ENCODE measurements around the gene KLHL15.

KLHL15 gene

DNA sequence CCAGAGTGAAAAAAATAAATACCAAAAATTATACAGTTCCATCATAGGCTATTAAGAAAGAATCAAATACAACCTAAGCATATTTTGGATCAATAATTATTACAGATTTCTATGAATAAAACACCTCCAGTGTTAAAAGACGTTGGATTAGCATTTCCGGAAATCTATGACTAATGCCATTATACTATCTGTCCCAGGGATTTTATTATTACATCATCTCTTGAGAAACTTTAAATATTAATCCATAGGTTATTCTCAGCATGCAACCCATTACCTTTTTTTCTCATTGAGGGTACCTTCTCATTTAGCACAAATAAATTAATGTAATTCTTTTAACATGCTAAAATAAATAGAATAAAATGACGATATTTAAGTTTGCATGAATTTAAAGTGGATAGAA lies 74.6 kb downstream of the KLHL15 start:
- DNase-seq (ENCODE audit: low read depth in 2 of 2) = no peak

- DNase-seq (ENCODE audit: low read depth in 2 of 2) = no peak
These were observed 81.8 kb downstream of the KLHL15 start for GRCh38 chrX:23945206-23945605.

DNA sequence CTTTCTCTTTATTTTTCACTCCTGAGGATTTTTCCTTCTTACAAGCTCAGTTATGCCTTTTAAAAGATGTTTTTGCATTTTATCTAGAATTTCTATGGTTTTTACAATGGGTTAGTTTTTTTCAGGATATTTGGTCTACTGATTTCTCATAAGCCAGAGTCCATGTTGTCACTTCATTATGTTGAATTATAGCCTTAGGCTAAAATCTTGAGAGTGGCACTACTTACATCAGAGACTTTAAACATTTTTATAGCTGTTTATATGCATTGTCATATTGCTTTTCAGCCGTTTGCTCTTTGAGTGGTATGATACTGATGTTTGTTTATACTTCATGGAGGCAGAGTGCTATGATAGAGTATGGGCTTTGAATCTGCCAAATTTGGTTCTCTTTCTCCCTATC lies 82.8 kb downstream of the KLHL15 start:
- no peak for DNase-seq (ENCODE audit: low read depth in 2 of 2)

DNA sequence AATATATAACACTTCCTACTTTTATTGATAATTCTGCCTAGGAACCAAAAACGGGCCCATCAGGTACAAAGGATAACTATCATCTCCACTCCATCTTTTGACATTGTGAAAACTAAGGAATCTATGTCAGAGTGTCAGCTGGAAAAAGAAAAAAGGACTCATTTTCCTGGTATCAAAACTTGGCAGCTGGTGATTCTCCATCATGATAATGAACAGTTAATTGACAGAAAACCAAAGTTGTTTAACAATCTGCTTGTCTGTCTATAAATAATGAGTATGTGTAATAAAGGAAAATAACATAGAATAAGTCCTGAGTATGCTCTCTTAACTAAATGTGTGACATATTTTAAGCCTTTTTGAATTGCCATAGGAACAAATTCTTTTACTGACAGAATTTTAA lies 87.8 kb downstream of the KLHL15 start:
- no peak for DNase-seq (ENCODE audit: low read depth in 2 of 2)

DNA sequence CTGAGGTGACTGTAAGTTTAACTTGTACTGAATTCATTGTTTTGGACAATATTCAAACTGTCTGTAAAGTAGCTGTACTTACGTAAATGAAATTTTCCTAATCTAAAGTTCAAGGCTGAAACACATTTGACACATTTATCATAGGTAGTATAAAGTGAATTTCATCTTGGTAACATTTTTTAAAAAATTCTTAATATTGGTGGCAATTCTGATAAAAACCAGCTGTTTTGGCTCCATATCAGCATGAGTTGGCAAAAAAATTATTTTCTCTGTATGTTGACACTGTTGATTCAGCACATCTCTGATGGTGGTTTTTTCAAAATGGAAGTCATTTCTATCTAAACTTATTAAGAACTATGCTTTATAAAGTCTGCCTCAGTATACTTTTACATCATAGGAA lies 88.3 kb downstream of the KLHL15 start:
- DNase-seq (ENCODE audit: low read depth in 2 of 2) = no peak

DNA sequence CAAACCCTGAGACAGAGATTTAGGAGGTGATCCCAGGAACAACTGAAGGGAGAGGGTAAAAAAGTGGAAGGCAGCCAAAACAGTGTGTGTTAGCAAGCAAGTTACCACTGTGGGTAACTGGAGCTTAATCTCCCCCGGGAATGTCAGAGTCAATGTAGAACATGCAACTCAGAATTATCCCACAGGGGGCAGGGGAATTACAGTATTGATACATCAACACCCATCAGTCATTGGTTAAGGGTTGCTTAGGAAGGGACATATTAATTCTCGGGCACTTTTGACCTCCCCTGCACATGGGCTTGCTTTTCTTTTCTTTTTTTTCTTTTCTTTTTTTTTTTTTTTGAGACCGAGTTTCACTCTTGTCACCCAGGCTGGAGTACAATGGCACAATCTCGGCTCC lies 89.9 kb downstream of the KLHL15 start:
- DNase-seq (ENCODE audit: low read depth in 2 of 2) = no peak

- no peak for DNase-seq (ENCODE audit: low read depth in 2 of 2)
These were observed 90.8 kb downstream of the KLHL15 start for GRCh38 chrX:23936180-23936579.

GRCh38 chrX:23935106-23935505 lies 91.9 kb downstream of the KLHL15 start:
- no peak for DNase-seq (ENCODE audit: low read depth in 2 of 2)

Data from stimulated activated CD4-positive, alpha-beta T cell treated with anti-CD3 and anti-CD28 coated beads, Interleukin-15, amount 100 ng/mL, for 48 hours (primary cell).